Endothelial cell of umbilical vein (primary cell): ENCODE results near the gene TRIM67. TPM values are rescaled to one million over a fixed set of nuclear protein-coding genes. Genes with fewer than 3 reads are reported as not detected.

Experiments used
- BruUV-seq: library from RNA; stranded (reverse); fragments of 400-500 nt; replicated peaks from 2 replicates; lab custom pipeline; 2021; lab: Mats Ljungman, UMichigan
- CTCF ChIA-PET: fragments of 300-600, 350-600 bp; sonication (Branson Sonifier 250); formaldehyde crosslinking; loops from one replicate; lab custom pipeline; 2021; ENCODE audit warnings: antibody characterized with exemption, inconsistent platforms; lab: Charles Lee
- POLR2A ChIA-PET: fragments of 300-600, 350-600 bp; sonication (Branson Sonifier 250); formaldehyde crosslinking; loops from one replicate; lab custom pipeline; 2021; ENCODE audit warnings: antibody characterized with exemption, inconsistent platforms; lab: Charles Lee
- DNase-seq: peaks from one replicate; pipeline ENCODE4 v3.0.0-alpha.2; 2011; ENCODE audit warnings: low read depth, low spot score
- FAIRE-seq: peaks from 2 replicates; lab custom pipeline; 2011; peaks lifted over from hg19 to GRCh38; lab: Jason Lieb, UNC
- H2AFZ ChIP-seq: 2 replicates; pipeline ENCODE4 v1.6.0; 2012; ENCODE audit warnings: low read depth, low read length, control low read depth, inconsistent platforms
- H3K27ac ChIP-seq: 2 replicates; pipeline ENCODE4 v1.5.1; 2011; ENCODE audit warnings: low read depth, mild to moderate bottlenecking, control low read depth, low read length, moderate library complexity; ENCODE audit not compliant: insufficient read depth
- H3K27me3 ChIP-seq, 2 experiments: 2 replicates each; pipeline versions ENCODE4 v1.6.0 to v1.6.1; 2011; ENCODE audit warnings: low read length in 2 of 2, mixed read lengths in 1 of 2; ENCODE audit not compliant: control insufficient read depth in 2 of 2, insufficient read depth in 2 of 2
- H3K36me3 ChIP-seq, 2 experiments: 2 replicates in 1 of 2; 3 replicates in 1 of 2; pipeline ENCODE4 v1.5.1; 2011; ENCODE audit warnings: low read length in 2 of 2, mild to moderate bottlenecking in 1 of 2, moderate library complexity in 1 of 2; ENCODE audit not compliant: control insufficient read depth in 2 of 2, insufficient read depth in 2 of 2; ENCODE audit errors: extremely low read depth in 1 of 2
- H3K4me1 ChIP-seq: 3 replicates; pipeline ENCODE4 v1.5.1; 2011; ENCODE audit warnings: mild to moderate bottlenecking, low read length; ENCODE audit not compliant: control insufficient read depth, insufficient read depth; ENCODE audit errors: extremely low read depth
- H3K4me2 ChIP-seq: 2 replicates; pipeline ENCODE4 v1.6.1; 2011; ENCODE audit warnings: low read length, control low read depth, mixed read lengths; ENCODE audit not compliant: insufficient read depth
- H3K4me3 ChIP-seq, 3 experiments: fragments of 200-600 bp in 1 of 3; sonication (generic), shearing (Covaris generic) in 1 of 3; replicated peaks in 1 of 3; 2 replicates each; pipeline ENCODE4 v1.5.1; 2011 to 2016; ENCODE audit warnings: control low read depth in 3 of 3, low read length in 3 of 3, mild to moderate bottlenecking in 2 of 3, inconsistent platforms in 1 of 3, low read depth in 1 of 3, moderate library complexity in 1 of 3; ENCODE audit not compliant: insufficient read depth in 1 of 3
- H3K79me2 ChIP-seq: 2 replicates; pipeline ENCODE4 v1.6.0; 2012; ENCODE audit warnings: low read length, inconsistent platforms; ENCODE audit not compliant: control insufficient read depth, insufficient read depth
- H3K9ac ChIP-seq: replicated peaks from 2 replicates; pipeline ENCODE3; 2011; ENCODE audit warnings: low read length, control low read depth; ENCODE audit not compliant: insufficient read depth; ENCODE audit errors: extremely low read depth
- H3K9me1 ChIP-seq: replicated peaks from 3 replicates; pipeline ENCODE4 v1.6.0; 2011; ENCODE audit warnings: mild to moderate bottlenecking, low read length; ENCODE audit not compliant: control insufficient read depth, insufficient read depth; ENCODE audit errors: extremely low read depth
- H3K9me3 ChIP-seq: replicated peaks from 2 replicates; pipeline ENCODE4 v1.5.1; 2012; ENCODE audit warnings: low read length, inconsistent platforms; ENCODE audit not compliant: control insufficient read depth, insufficient read depth
- H4K20me1 ChIP-seq: replicated peaks from 2 replicates; pipeline ENCODE3; 2011; ENCODE audit warnings: mild to moderate bottlenecking, low read length; ENCODE audit not compliant: control insufficient read depth, insufficient read depth; ENCODE audit errors: extremely low read depth
- EZH2 ChIP-seq: IDR thresholded peaks from 2 replicates; pipeline ENCODE4 v1.6.1; 2012; ENCODE audit warnings: borderline replicate concordance, low read depth, mild to moderate bottlenecking, moderate library complexity, low read length, inconsistent platforms; ENCODE audit not compliant: severe bottlenecking
- FOS ChIP-seq: IDR thresholded peaks from 2 replicates; pipeline ENCODE4 v1.6.1; 2011; ENCODE audit warnings: mild to moderate bottlenecking, low read length, moderate library complexity, borderline replicate concordance; ENCODE audit not compliant: insufficient read depth
- GATA2 ChIP-seq: IDR thresholded peaks from 2 replicates; pipeline ENCODE4 v1.7.0; 2011; ENCODE audit warnings: low read depth, mild to moderate bottlenecking, moderate library complexity, mixed read lengths, low read length; ENCODE audit not compliant: insufficient read length, insufficient read depth
- JUN ChIP-seq: IDR thresholded peaks from 2 replicates; pipeline ENCODE4 v1.6.1; 2011; ENCODE audit warnings: borderline replicate concordance, low read depth; ENCODE audit not compliant: insufficient read length, insufficient read depth
- MYC ChIP-seq: IDR thresholded peaks from one replicate; pipeline ENCODE4 v1.6.1; 2011; ENCODE audit warnings: mild to moderate bottlenecking, low read depth, low read length
- POLR2A ChIP-seq: IDR thresholded peaks from 2 replicates; pipeline ENCODE4 v1.6.1; 2012; ENCODE audit warnings: low read depth, mild to moderate bottlenecking, control low read depth, low read length
- POLR2AphosphoS5 ChIP-seq: IDR thresholded peaks from 2 replicates; pipeline ENCODE4 v1.6.1; 2012; ENCODE audit warnings: low read depth, mild to moderate bottlenecking, control low read depth, low read length, moderate library complexity; ENCODE audit not compliant: insufficient read depth
- dilution Hi-C: fragments of 300-500 bp; cut with MboI; formaldehyde crosslinking; loops from one replicate; pipeline ENCODE4 v1.15.0; 2019; ENCODE audit warnings: low sequenced_read_pairs; ENCODE audit not compliant: extremely low pct_ligation_motif_present
- intact Hi-C: fragments of 100-400 bp; cut with micrococcal nuclease; formaldehyde crosslinking; loops from one replicate; pipeline ENCODE4 v1.10.0; 2022
- polyA plus RNA-seq, 4 experiments: library from polyadenylated mRNA; depleted of rRNA in 3 of 4; stranded (reverse) in 3 of 4; unstranded in 1 of 4; fragments of >200 nt; gene quantifications; 2 replicates each; pipeline versions ENCODE4 v1.2.1 to v1.2.3, GENCODE V29; 2011 to 2012; ENCODE audit warnings: missing spikeins in 1 of 4
- total RNA-seq: library from RNA; stranded (reverse); gene quantifications from 2 replicates; pipeline ENCODE4 v1.2.3, GENCODE V29; 2021
- TF ChIP-seq, protein P1 (sequence below), 2 donors: IDR thresholded peaks; 1 replicate in 1 of 2; 2 replicates in 1 of 2; pipeline ENCODE4 v1.5.1; 2011; ENCODE audit warnings: low read length in 2 of 2, mild to moderate bottlenecking in 2 of 2, moderate library complexity in 2 of 2, control low read depth in 1 of 2, inconsistent platforms in 1 of 2, low read depth in 1 of 2; ENCODE audit not compliant: insufficient read depth in 1 of 2; ENCODE audit errors: extremely low read depth in 1 of 2
- TF ChIP-seq, protein P2 (sequence below): IDR thresholded peaks from 2 replicates; pipeline ENCODE4 v1.6.1; 2011; ENCODE audit not compliant: insufficient read depth, insufficient read length

The TRIM67 gene
- total and polyA plus RNA-seq, 2 donors (not counting 3 experiments of a cell fraction or from before 2014, with no cell fraction given) = not detected

DNA sequence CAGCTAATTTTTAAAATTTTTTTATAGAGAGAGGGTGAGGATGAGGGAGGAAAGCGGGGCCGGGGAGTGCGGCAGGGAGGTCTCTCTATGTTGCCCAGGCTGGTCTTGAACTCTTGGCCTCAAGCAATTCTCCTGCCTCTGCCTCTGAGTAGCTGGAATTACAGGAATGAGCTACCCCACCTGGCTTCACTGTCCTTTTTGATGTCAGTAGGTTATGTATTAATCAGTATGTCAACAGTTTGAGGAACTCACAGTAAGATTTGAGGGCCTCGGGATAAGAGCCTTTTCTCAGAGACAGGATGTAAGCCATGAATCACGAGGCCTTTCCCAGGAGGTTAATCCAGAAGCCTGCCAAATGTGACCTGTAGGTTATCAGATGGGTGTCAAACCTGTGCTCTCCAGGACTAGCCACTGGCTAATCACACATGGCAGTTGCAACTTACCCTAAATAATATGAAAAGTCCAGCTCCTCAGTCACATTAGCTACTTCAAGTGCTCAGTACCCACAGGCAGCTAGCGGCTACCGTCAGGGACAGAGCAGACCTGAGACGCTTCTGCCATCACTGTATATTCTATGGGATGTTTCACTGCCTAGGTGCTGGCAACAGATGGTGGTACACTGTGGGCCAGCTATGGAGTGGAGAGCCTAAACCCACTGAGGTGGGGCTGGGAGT lies 33.1 kb downstream of the TRIM67 start:
- DNase-seq (peak; percentile 6), FAIRE-seq (peak; percentile 35)
- H2AFZ ChIP-seq = no peak overlapping the region
- no peaks in the 10 kb centered on the region for H3K9me1 ChIP-seq
- no peak overlapping the region for H3K4me2 ChIP-seq
- ChIA-PET POLR2A (no interaction called here), CTCF (no interaction called here)
- no peaks in the 10 kb centered on the region for H3K79me2 ChIP-seq
- no TSS peak for BruUV-seq
- H4K20me1 ChIP-seq = no peaks in the 10 kb centered on the region
- dilution Hi-C loops = no loop called here
- intact Hi-C loops = no loop called here
- H3K9me3 ChIP-seq = no peaks in the 10 kb centered on the region
- no peak overlapping the region for H3K9ac ChIP-seq
- H3K27me3 ChIP-seq = peaks cover 1 to 3% of the 10 kb centered on the region in 2 experiments
- no peaks in the 10 kb centered on the region for H3K36me3 ChIP-seq
- H3K4me1 ChIP-seq = no peaks in the 10 kb centered on the region
- no peak overlapping the region for H3K27ac ChIP-seq
- no peak overlapping the region for H3K4me3 ChIP-seq
- TF ChIP-seq, protein P1, sequence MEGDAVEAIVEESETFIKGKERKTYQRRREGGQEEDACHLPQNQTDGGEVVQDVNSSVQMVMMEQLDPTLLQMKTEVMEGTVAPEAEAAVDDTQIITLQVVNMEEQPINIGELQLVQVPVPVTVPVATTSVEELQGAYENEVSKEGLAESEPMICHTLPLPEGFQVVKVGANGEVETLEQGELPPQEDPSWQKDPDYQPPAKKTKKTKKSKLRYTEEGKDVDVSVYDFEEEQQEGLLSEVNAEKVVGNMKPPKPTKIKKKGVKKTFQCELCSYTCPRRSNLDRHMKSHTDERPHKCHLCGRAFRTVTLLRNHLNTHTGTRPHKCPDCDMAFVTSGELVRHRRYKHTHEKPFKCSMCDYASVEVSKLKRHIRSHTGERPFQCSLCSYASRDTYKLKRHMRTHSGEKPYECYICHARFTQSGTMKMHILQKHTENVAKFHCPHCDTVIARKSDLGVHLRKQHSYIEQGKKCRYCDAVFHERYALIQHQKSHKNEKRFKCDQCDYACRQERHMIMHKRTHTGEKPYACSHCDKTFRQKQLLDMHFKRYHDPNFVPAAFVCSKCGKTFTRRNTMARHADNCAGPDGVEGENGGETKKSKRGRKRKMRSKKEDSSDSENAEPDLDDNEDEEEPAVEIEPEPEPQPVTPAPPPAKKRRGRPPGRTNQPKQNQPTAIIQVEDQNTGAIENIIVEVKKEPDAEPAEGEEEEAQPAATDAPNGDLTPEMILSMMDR (IDR thresholded peaks at IDR 0.05; ENCODE audit: extremely low read depth in 1 of 2, insufficient read depth in 1 of 2, low read depth in 1 of 2, low read length in 2 of 2) = no peak
- no peak for TF ChIP-seq POLR2AphosphoS5
- no peak for TF ChIP-seq MYC
- no peak for TF ChIP-seq GATA2
- TF ChIP-seq, protein P2, sequence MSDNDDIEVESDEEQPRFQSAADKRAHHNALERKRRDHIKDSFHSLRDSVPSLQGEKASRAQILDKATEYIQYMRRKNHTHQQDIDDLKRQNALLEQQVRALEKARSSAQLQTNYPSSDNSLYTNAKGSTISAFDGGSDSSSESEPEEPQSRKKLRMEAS = no peak
- no peak for TF ChIP-seq EZH2
- no peak for TF ChIP-seq FOS
- TF ChIP-seq POLR2A = no peak
- TF ChIP-seq JUN = no peak
